Measurements from ENCODE around the gene RASGRP2.
A peak's percentile ranks its signal among the peaks of the same experiment; 100 is the strongest.

Gene RASGRP2

DNA sequence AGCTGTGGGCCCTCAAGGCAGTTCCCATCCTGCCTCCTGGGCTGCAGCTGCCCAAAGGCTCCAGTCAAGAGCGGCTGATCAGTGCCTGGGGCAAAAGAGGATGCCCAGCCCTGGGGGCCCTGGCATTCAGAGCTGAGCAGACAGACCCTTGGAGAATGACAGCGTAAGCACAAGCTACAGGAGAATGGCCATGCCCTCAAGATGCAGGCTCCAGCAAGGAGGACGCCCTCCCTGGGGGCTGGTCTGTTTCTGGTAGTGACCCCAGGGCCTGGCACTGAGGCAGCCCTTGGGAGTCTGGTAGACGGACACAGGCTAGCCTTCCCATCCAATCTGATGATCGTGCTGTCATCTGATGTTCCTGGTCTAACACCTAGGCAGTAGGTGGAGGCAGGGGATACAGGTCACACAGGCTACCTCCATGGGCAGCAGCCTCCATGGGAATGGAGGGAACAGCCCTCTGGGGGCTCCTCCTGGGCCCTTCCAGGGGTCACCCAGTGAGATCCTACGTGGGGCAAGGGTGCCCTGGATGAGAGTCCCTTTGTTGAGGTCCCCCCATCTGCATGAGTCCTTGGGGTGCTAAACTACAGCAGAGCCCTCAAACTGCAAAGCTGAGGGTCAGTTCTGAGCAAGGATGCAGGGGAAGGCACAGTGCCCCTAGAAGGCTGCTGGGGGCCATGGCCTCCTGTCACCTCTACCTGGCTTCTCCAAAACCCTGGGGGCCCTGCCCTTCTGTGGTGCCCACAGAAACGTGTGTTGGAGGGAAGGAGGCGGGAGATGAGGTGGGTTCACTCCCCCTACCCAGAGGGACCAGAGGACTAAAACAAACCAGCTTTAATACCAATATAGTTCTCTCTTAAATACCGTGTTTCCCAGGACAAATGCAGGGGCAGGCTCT, 44.6 kb upstream of the RASGRP2 start:
- in situ Hi-C loops (cut with MboI; ENCODE audit: low pct_unique_long_range_greater_than_20kb, low sequenced_read_pairs, unreplicated experiment) = no loop called here
- DNase-seq (ENCODE audit: low spot score) = peak; percentile 18
- TF ChIP-seq CTCF (IDR thresholded peaks at IDR 0.05; ENCODE audit: extremely low read depth, insufficient read depth, missing control alignments) = no peak

GRCh38 chr11:64787526-64788320, 43.8 kb upstream of the RASGRP2 start:
- DNase-seq (ENCODE audit: low spot score) = peak; percentile 82
- peak; percentile 84 for TF ChIP-seq CTCF (IDR thresholded peaks at IDR 0.05; ENCODE audit: extremely low read depth, insufficient read depth, missing control alignments)

GRCh38 chr11:64786308-64786707, 42.4 kb upstream of the RASGRP2 start:
- TF ChIP-seq CTCF (IDR thresholded peaks at IDR 0.05; ENCODE audit: extremely low read depth, insufficient read depth, missing control alignments) = no peak
- in situ Hi-C loops (cut with MboI; ENCODE audit: low pct_unique_long_range_greater_than_20kb, low sequenced_read_pairs, unreplicated experiment) = no loop called here
- no peak for DNase-seq (ENCODE audit: low spot score)

More at GRCh38 chr11:64787526-64788320, 43.8 kb upstream of the RASGRP2 start:
- in situ Hi-C loops (cut with MboI; ENCODE audit: low pct_unique_long_range_greater_than_20kb, low sequenced_read_pairs, unreplicated experiment) = no loop called here

DNA sequence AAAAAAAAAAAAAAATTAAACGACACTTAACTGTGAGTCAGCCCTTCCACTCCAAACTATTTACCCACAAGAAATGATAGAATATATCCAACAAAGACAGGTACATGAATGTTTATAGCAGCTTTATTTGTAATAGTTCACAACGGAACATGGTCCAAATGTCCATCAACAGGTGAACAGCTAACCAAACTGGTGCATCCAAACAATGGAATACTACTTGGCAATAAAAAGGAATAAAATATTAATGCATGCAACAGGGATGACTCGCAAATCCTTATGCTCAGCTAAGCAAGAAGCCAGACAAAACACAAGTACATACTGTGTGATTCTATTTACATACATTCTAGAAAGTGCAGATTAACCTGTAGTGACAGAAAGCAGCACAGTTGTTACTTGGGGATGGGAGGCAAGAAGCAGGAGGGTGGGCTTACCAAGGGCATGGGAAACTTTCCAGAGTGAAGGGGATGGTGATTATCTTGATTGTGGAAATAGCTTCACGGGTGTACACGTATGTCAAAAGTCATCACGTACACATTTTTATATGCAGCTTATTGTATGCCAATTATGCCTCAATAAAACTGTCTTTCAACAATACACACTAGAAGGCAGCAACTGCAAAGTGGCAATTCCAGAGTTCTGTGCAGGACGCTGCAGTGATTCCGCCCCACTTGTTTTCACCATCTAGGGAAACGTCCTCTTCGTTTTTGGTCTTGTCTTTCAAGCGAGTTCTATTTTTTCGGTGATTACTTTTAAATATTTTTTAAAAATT, 41.1 kb upstream of the RASGRP2 start:
- in situ Hi-C loops (cut with MboI; ENCODE audit: low pct_unique_long_range_greater_than_20kb, low sequenced_read_pairs, unreplicated experiment) = no loop called here
- no peak for TF ChIP-seq CTCF (IDR thresholded peaks at IDR 0.05; ENCODE audit: extremely low read depth, insufficient read depth, missing control alignments)
- no peak for DNase-seq (ENCODE audit: low spot score)

- peak; percentile 16 for TF ChIP-seq CTCF (IDR thresholded peaks at IDR 0.05; ENCODE audit: extremely low read depth, insufficient read depth, missing control alignments)
- in situ Hi-C loops (cut with MboI; ENCODE audit: low pct_unique_long_range_greater_than_20kb, low sequenced_read_pairs, unreplicated experiment) = no loop called here
- peak; percentile 97 for DNase-seq (ENCODE audit: low spot score)
Observed at GRCh38 chr11:64778473-64779298, 34.7 kb upstream of the RASGRP2 start, which contains the start of gene SF1. SF1 (minus strand) TSS chr11:64778542; CDS start chr11:64778392, 150 bp downstream.

All from GM13977 (cell line).